Measurements from ENCODE around the gene LILRA6. TPM values are rescaled to one million over a fixed set of nuclear protein-coding genes. Genes with fewer than 3 reads are reported as not detected.
"Not testable (repeated sequence)": the region's sequence is repeated elsewhere in the genome, so short reads cannot be mapped to it uniquely, and the experiment has no call there.

The LILRA6 gene
- polyA plus RNA-seq, 4 donors: 0.27 to 1.6 (median 0.53) TPM; not detected in 1

- not testable (repeated sequence) for H3K4me3 ChIP-seq (ENCODE audit: low read depth in 1 of 3, low read length in 3 of 3); H3K9me3 ChIP-seq (ENCODE audit: control insufficient read depth in 2 of 2, insufficient read depth in 1 of 2, low read depth in 1 of 2, low read length in 1 of 2); H3K27ac ChIP-seq (ENCODE audit: low read depth in 1 of 3, low read length in 2 of 3); H3K27me3 ChIP-seq (ENCODE audit: control insufficient read depth in 3 of 3, insufficient read depth in 3 of 3, low read length in 3 of 3); DNase-seq; FAIRE-seq
- Histone ChIP-seq H3K4me1 (ENCODE audit: control insufficient read depth in 3 of 3, insufficient read depth in 2 of 3, low read depth in 1 of 3, low read length in 2 of 3) (peaks cover 0 to 16% (median 4%) of the 10 kb centered on the region in 3 donors), H3K36me3 (ENCODE audit: control insufficient read depth in 3 of 3, insufficient read depth in 2 of 3, low read depth in 1 of 3, low read length in 3 of 3) (peaks cover 2 to 44% (median 9%) of the 10 kb centered on the region in 3 donors)
- WGBS, 3 donors: 86 to 92% (median 88%) methylated on average over 12 of the region's 12 CpGs
These were observed 48.1 kb downstream of the LILRA6 start for GRCh38 chr19:54194463-54194862.

- H3K27ac ChIP-seq (ENCODE audit: low read depth in 1 of 3, low read length in 2 of 3): no peak overlapping the region
- H3K9me3 ChIP-seq (ENCODE audit: control insufficient read depth in 2 of 2, insufficient read depth in 1 of 2, low read depth in 1 of 2, low read length in 1 of 2): no peaks in the 10 kb centered on the region
- peaks cover 2 to 43% (median 9%) of the 10 kb centered on the region in 3 donors for H3K36me3 ChIP-seq (ENCODE audit: control insufficient read depth in 3 of 3, insufficient read depth in 2 of 3, low read depth in 1 of 3, low read length in 3 of 3)
- H3K27me3 ChIP-seq (ENCODE audit: control insufficient read depth in 3 of 3, insufficient read depth in 3 of 3, low read length in 3 of 3): no peaks in the 10 kb centered on the region
- peaks cover 4 to 20% (median 8%) of the 10 kb centered on the region in 3 donors for H3K4me1 ChIP-seq (ENCODE audit: control insufficient read depth in 3 of 3, insufficient read depth in 2 of 3, low read depth in 1 of 3, low read length in 2 of 3)
- no peak overlapping the region for H3K4me3 ChIP-seq (ENCODE audit: low read depth in 1 of 3, low read length in 3 of 3)
- DNase-seq: no peak
- no peak for FAIRE-seq
- WGBS, 3 donors: 94 to 97% (median 94%) methylated on average over 11 of the region's 11 CpGs
These were observed 49.6 kb downstream of the LILRA6 start for GRCh38 chr19:54193011-54193410.

- peaks cover 2 to 45% (median 9%) of the 10 kb centered on the region in 3 donors for H3K36me3 ChIP-seq (ENCODE audit: control insufficient read depth in 3 of 3, insufficient read depth in 2 of 3, low read depth in 1 of 3, low read length in 3 of 3)
- no peaks in the 10 kb centered on the region for H3K9me3 ChIP-seq (ENCODE audit: control insufficient read depth in 2 of 2, insufficient read depth in 1 of 2, low read depth in 1 of 2, low read length in 1 of 2)
- no peaks in the 10 kb centered on the region for H3K27me3 ChIP-seq (ENCODE audit: control insufficient read depth in 3 of 3, insufficient read depth in 3 of 3, low read length in 3 of 3)
- 59 to 64% (median 62%) methylated on average over 19 of the region's 19 CpGs for WGBS, 3 donors
- no peak for FAIRE-seq
- peak overlapping the region; percentile 68 to 94 (median 82) for H3K4me3 ChIP-seq (ENCODE audit: low read depth in 1 of 3, low read length in 3 of 3)
- no peak for DNase-seq
- H3K27ac ChIP-seq (ENCODE audit: low read depth in 1 of 3, low read length in 2 of 3): peak overlapping the region; percentile 93 to 100 (median 99)
- peaks cover 6 to 30% (median 9%) of the 10 kb centered on the region in 3 donors for H3K4me1 ChIP-seq (ENCODE audit: control insufficient read depth in 3 of 3, insufficient read depth in 2 of 3, low read depth in 1 of 3, low read length in 2 of 3)
These were observed 50.7 kb downstream of the LILRA6 start for GRCh38 chr19:54191811-54192453.

GRCh38 chr19:54191011-54191810, 51.4 kb downstream of the LILRA6 start, which contains the start of gene TSEN34:
TSEN34 (plus strand) TSS chr19:54191308; CDS start chr19:54191365, 57 bp downstream.
- peak in 1 of 2 donors; percentile 96 for DNase-seq
- 1 to 2% (median 1%) methylated on average over 43 to 77 of the region's 77 CpGs for WGBS, 3 donors
- Histone ChIP-seq H3K27ac (ENCODE audit: low read depth in 1 of 3, low read length in 2 of 3) (peak within 1 kb of the TSS; percentile 93 to 100 (median 99)), H3K27me3 (ENCODE audit: control insufficient read depth in 3 of 3, insufficient read depth in 3 of 3, low read length in 3 of 3) (no peaks in the 10 kb centered on the region), H3K4me3 (ENCODE audit: low read depth in 1 of 3, low read length in 3 of 3) (peak within 1 kb of the TSS; percentile 68 to 94 (median 82)), H3K36me3 (ENCODE audit: control insufficient read depth in 3 of 3, insufficient read depth in 2 of 3, low read depth in 1 of 3, low read length in 3 of 3) (peaks cover 2 to 52% (median 9%) of the 10 kb centered on the region in 3 donors), H3K4me1 (ENCODE audit: control insufficient read depth in 3 of 3, insufficient read depth in 2 of 3, low read depth in 1 of 3, low read length in 2 of 3) (peaks cover 8 to 37% (median 9%) of the 10 kb centered on the region in 3 donors), H3K9me3 (ENCODE audit: control insufficient read depth in 2 of 2, insufficient read depth in 1 of 2, low read depth in 1 of 2, low read length in 1 of 2) (no peaks in the 10 kb centered on the region)
- no peak for FAIRE-seq

- Histone ChIP-seq H3K4me3 (ENCODE audit: low read depth in 1 of 3, low read length in 3 of 3) (peak overlapping the region; percentile 68 to 94 (median 82)), H3K27me3 (ENCODE audit: control insufficient read depth in 3 of 3, insufficient read depth in 3 of 3, low read length in 3 of 3) (no peaks in the 10 kb centered on the region), H3K27ac (ENCODE audit: low read depth in 1 of 3, low read length in 2 of 3) (peak overlapping the region; percentile 93 to 100 (median 99)), H3K9me3 (ENCODE audit: control insufficient read depth in 2 of 2, insufficient read depth in 1 of 2, low read depth in 1 of 2, low read length in 1 of 2) (no peaks in the 10 kb centered on the region), H3K36me3 (ENCODE audit: control insufficient read depth in 3 of 3, insufficient read depth in 2 of 3, low read depth in 1 of 3, low read length in 3 of 3) (peaks cover 2 to 56% (median 9%) of the 10 kb centered on the region in 3 donors), H3K4me1 (ENCODE audit: control insufficient read depth in 3 of 3, insufficient read depth in 2 of 3, low read depth in 1 of 3, low read length in 2 of 3) (peaks cover 8 to 37% (median 9%) of the 10 kb centered on the region in 3 donors)
- FAIRE-seq (peak; percentile 88), DNase-seq (peak; percentile 99 to 100)
- WGBS, 3 donors: 0% methylated on average over 52 to 56 of the region's 56 CpGs
These were observed 52.0 kb downstream of the LILRA6 start for GRCh38 chr19:54190503-54191010.

- FAIRE-seq: peak; percentile 94
These were observed 52.7 kb downstream of the LILRA6 start for GRCh38 chr19:54189735-54190502.

GRCh38 chr19:54189145-54189734, 53.4 kb downstream of the LILRA6 start, which contains the start of gene MBOAT7:
MBOAT7 (minus strand) TSS chr19:54189580; CDS start chr19:54188508, 1,072 bp downstream.
- 0 to 1% (median 0%) methylated on average over 41 to 64 of the region's 64 CpGs for WGBS, 3 donors
- Histone ChIP-seq H3K4me1 (ENCODE audit: control insufficient read depth in 3 of 3, insufficient read depth in 2 of 3, low read depth in 1 of 3, low read length in 2 of 3) (peaks cover 8 to 37% (median 9%) of the 10 kb centered on the region in 3 donors), H3K4me3 (ENCODE audit: low read depth in 1 of 3, low read length in 3 of 3) (peak within 1 kb of the TSS; percentile 70 to 82 (median 70)), H3K27me3 (ENCODE audit: control insufficient read depth in 3 of 3, insufficient read depth in 3 of 3, low read length in 3 of 3) (no peaks in the 10 kb centered on the region), H3K9me3 (ENCODE audit: control insufficient read depth in 2 of 2, insufficient read depth in 1 of 2, low read depth in 1 of 2, low read length in 1 of 2) (no peaks in the 10 kb centered on the region), H3K27ac (ENCODE audit: low read depth in 1 of 3, low read length in 2 of 3) (peak within 1 kb of the TSS; percentile 93 to 100 (median 99)), H3K36me3 (ENCODE audit: control insufficient read depth in 3 of 3, insufficient read depth in 2 of 3, low read depth in 1 of 3, low read length in 3 of 3) (peaks cover 2 to 55% (median 9%) of the 10 kb centered on the region in 3 donors)
- FAIRE-seq (no peak), DNase-seq (no peak)

More at GRCh38 chr19:54189735-54190502, 52.7 kb downstream of the LILRA6 start:
- Histone ChIP-seq H3K27ac (ENCODE audit: low read depth in 1 of 3, low read length in 2 of 3) (peak overlapping the region; percentile 92 to 100 (median 99)), H3K36me3 (ENCODE audit: control insufficient read depth in 3 of 3, insufficient read depth in 2 of 3, low read depth in 1 of 3, low read length in 3 of 3) (peaks cover 2 to 56% (median 9%) of the 10 kb centered on the region in 3 donors), H3K4me3 (ENCODE audit: low read depth in 1 of 3, low read length in 3 of 3) (peak overlapping the region in 2 of 3 donors; percentile 40 to 82), H3K27me3 (ENCODE audit: control insufficient read depth in 3 of 3, insufficient read depth in 3 of 3, low read length in 3 of 3) (no peaks in the 10 kb centered on the region), H3K9me3 (ENCODE audit: control insufficient read depth in 2 of 2, insufficient read depth in 1 of 2, low read depth in 1 of 2, low read length in 1 of 2) (no peaks in the 10 kb centered on the region), H3K4me1 (ENCODE audit: control insufficient read depth in 3 of 3, insufficient read depth in 2 of 3, low read depth in 1 of 3, low read length in 2 of 3) (peaks cover 8 to 37% (median 9%) of the 10 kb centered on the region in 3 donors)
- WGBS, 3 donors: 0% methylated on average over 55 to 65 of the region's 65 CpGs
- peak; percentile 100 for DNase-seq
